HCT116 (cell line): ENCODE results near the gene HMCN1. TPM values are rescaled to one million over a fixed set of nuclear protein-coding genes. Genes with fewer than 3 reads are reported as not detected.
A peak's percentile ranks its signal among the peaks of the same experiment; 100 is the strongest.

ENCODE experiments used
- ATAC-seq: fragments of 200-7000 bp; cut with Tn5 transposase; 2 replicates; pipeline ENCODE4 v1.9.1; 2020; ENCODE audit warnings: mild to moderate bottlenecking, moderate library complexity
- BruUV-seq: library from RNA; stranded (reverse); fragments of 400-500 nt; replicated peaks from 2 replicates; lab custom pipeline; 2021; lab: Mats Ljungman, UMichigan
- CTCF ChIA-PET: fragments of 300-600 bp; sonication (Branson Sonifier 250); formaldehyde crosslinking; loops from one replicate; lab custom pipeline; 2021; ENCODE audit warnings: antibody characterized with exemption; lab: Charles Lee
- POLR2A ChIA-PET: fragments of 300-600, 350-600 bp; sonication (Branson Sonifier 250); formaldehyde crosslinking; loops from one replicate; lab custom pipeline; 2021; ENCODE audit warnings: antibody characterized with exemption; lab: Charles Lee
- RAD21 ChIA-PET, 2 experiments: fragments of 300-600 bp; sonication (Branson Sonifier 250); formaldehyde crosslinking; loops; one replicate each; lab custom pipeline; 2023; ENCODE audit warnings: low total read pairs in 2 of 2; ENCODE audit not compliant: uncharacterized antibody in 2 of 2, unreplicated experiment in 2 of 2, low non-redundant PET in 1 of 2; lab: Charles Lee
- DNase-seq: peaks from one replicate; pipeline ENCODE4 v3.0.0-alpha.2; 2010; ENCODE audit warnings: low read depth, low spot score
- H2AFZ ChIP-seq: fragments of 200-600 bp; shearing (Covaris generic), sonication (generic); 2 replicates; pipeline ENCODE4 v1.6.1; 2017; ENCODE audit warnings: low read depth, mixed run types, mixed read lengths, antibody characterized with exemption, low read length; ENCODE audit not compliant: poor library complexity, severe bottlenecking
- H3K27ac ChIP-seq: 2 replicates; pipeline ENCODE4 v1.5.1; 2012; ENCODE audit warnings: low read depth, low read length
- H3K27me3 ChIP-seq: fragments of 200-600 bp; sonication (generic); 2 replicates; pipeline ENCODE4 v1.6.1; 2016; ENCODE audit warnings: mixed run types, low read length, mixed read lengths; ENCODE audit not compliant: insufficient read depth
- H3K36me3 ChIP-seq, 2 experiments: fragments of 200-500 bp in 1 of 2; fragments of 200-600 bp in 1 of 2; sonication (Bioruptor generic) in 1 of 2; sonication (generic) in 1 of 2; 2 replicates each; pipeline versions ENCODE4 v1.5.1 to v1.6.1; 2014 to 2016; ENCODE audit warnings: low read length in 2 of 2, inconsistent platforms in 1 of 2, mixed read lengths in 1 of 2, mixed run types in 1 of 2; ENCODE audit not compliant: insufficient read depth in 2 of 2, control insufficient read depth in 1 of 2
- H3K4me1 ChIP-seq, 2 experiments: fragments of 200-600 bp in 1 of 2; sonication (generic) in 1 of 2; 2 replicates each; pipeline versions ENCODE4 v1.5.1 to v1.6.1; 2012 to 2017; ENCODE audit warnings: low read length in 2 of 2, inconsistent platforms in 1 of 2, mild to moderate bottlenecking in 1 of 2, mixed read lengths in 1 of 2, mixed run types in 1 of 2, moderate library complexity in 1 of 2; ENCODE audit not compliant: insufficient read depth in 2 of 2, control insufficient read depth in 1 of 2
- H3K4me2 ChIP-seq: fragments of 200-600 bp; sonication (generic); 2 replicates; pipeline ENCODE4 v1.6.1; 2017; ENCODE audit warnings: mixed run types, low read length, mixed read lengths
- H3K4me3 ChIP-seq, 2 experiments: fragments of 200-600 bp in 1 of 2; sonication (generic) in 1 of 2; replicated peaks in 1 of 2; 2 replicates each; pipeline ENCODE4 v1.5.1; 2011 to 2016; ENCODE audit warnings: low read length in 2 of 2, control low read depth in 1 of 2, low read depth in 1 of 2, mild to moderate bottlenecking in 1 of 2, mixed read lengths in 1 of 2, mixed run types in 1 of 2
- H3K79me2 ChIP-seq: fragments of 200-600 bp; sonication (generic); 2 replicates; pipeline ENCODE4 v1.6.1; 2017; ENCODE audit warnings: mild to moderate bottlenecking, mixed run types, low read length, moderate library complexity, mixed read lengths; ENCODE audit not compliant: insufficient read depth
- H3K9ac ChIP-seq: fragments of 200-600 bp; sonication (generic); 2 replicates; pipeline ENCODE4 v1.6.1; 2016; ENCODE audit warnings: low read length, mixed read lengths
- H3K9me2 ChIP-seq: fragments of 200-600 bp; sonication (generic), shearing (Covaris generic); 2 replicates; pipeline ENCODE4 v1.6.1; 2017; ENCODE audit warnings: mixed run types, mild to moderate bottlenecking, moderate library complexity; ENCODE audit not compliant: insufficient read depth
- H3K9me3 ChIP-seq, 2 experiments: fragments of 200-500 bp in 1 of 2; fragments of 200-600 bp in 1 of 2; sonication (Bioruptor generic) in 1 of 2; sonication (generic) in 1 of 2; 2 replicates each; pipeline ENCODE4 v1.6.1; 2014 to 2017; ENCODE audit warnings: low read length in 2 of 2, mixed read lengths in 2 of 2, inconsistent platforms in 1 of 2, low read depth in 1 of 2, mild to moderate bottlenecking in 1 of 2, mixed run types in 1 of 2, moderate library complexity in 1 of 2; ENCODE audit not compliant: control insufficient read depth in 1 of 2, insufficient read depth in 1 of 2
- H4K20me1 ChIP-seq: fragments of 200-600 bp; sonication (generic), shearing (Covaris generic); 2 replicates; pipeline ENCODE4 v1.6.1; 2017; ENCODE audit warnings: mixed run types, mild to moderate bottlenecking, moderate library complexity; ENCODE audit not compliant: insufficient read depth
- ATF3 ChIP-seq: IDR thresholded peaks from 2 replicates; pipeline ENCODE4 v1.6.1; 2012
- CEBPB ChIP-seq: IDR thresholded peaks from 2 replicates; pipeline ENCODE4 v1.6.1; 2012; ENCODE audit warnings: low read depth
- CTCF ChIP-seq, 3 experiments: fragments of 200-600 bp in 1 of 3; sonication (generic) in 1 of 3; IDR thresholded peaks in 2 of 3; conservative IDR thresholded peaks in 1 of 3; 2 replicates each; pipeline ENCODE4 v1.5.1; 2012 to 2017; ENCODE audit warnings: low read depth in 2 of 3, low read length in 2 of 3, antibody characterized with exemption in 1 of 3, borderline replicate concordance in 1 of 3, control low read depth in 1 of 3, mild to moderate bottlenecking in 1 of 3, mixed read lengths in 1 of 3, mixed run types in 1 of 3, moderate library complexity in 1 of 3; ENCODE audit not compliant: insufficient read depth in 1 of 3
- EGR1 ChIP-seq: IDR thresholded peaks from 2 replicates; pipeline ENCODE4 v1.6.1; 2012; ENCODE audit warnings: low read depth
- EZH2 ChIP-seq: fragments of 200-600 bp; sonication (generic); IDR thresholded peaks from 2 replicates; pipeline ENCODE4 v1.6.1; 2017; ENCODE audit warnings: antibody characterized with exemption, mixed run types
- EZH2phosphoT487 ChIP-seq: fragments of 200-600 bp; IDR thresholded peaks from 2 replicates; pipeline ENCODE4 v1.6.1; 2018; ENCODE audit warnings: antibody characterized with exemption, borderline replicate concordance
- JUND ChIP-seq: IDR thresholded peaks from 2 replicates; pipeline ENCODE4 v1.6.1; 2012
- MAX ChIP-seq: IDR thresholded peaks from 2 replicates; pipeline ENCODE4 v1.6.1; 2012
- POLR2A ChIP-seq: IDR thresholded peaks from 2 replicates; pipeline ENCODE4 v1.7.0; 2011; ENCODE audit warnings: borderline replicate concordance; ENCODE audit not compliant: insufficient read depth, insufficient read length; ENCODE audit errors: extremely low read depth
- RAD21 ChIP-seq: IDR thresholded peaks from 2 replicates; pipeline ENCODE4 v1.6.1; 2012; ENCODE audit warnings: low read depth, mild to moderate bottlenecking
- SP1 ChIP-seq: IDR thresholded peaks from 2 replicates; pipeline ENCODE4 v1.6.1; 2012; ENCODE audit warnings: low read depth
- YY1 ChIP-seq: IDR thresholded peaks from 2 replicates; pipeline ENCODE4 v1.6.1; 2011; ENCODE audit warnings: low read length, low read depth, moderate library complexity, mild to moderate bottlenecking; ENCODE audit not compliant: insufficient replicate concordance; ENCODE audit errors: extremely low read depth
- ZBTB33 ChIP-seq: IDR thresholded peaks from 2 replicates; pipeline ENCODE4 v1.6.1; 2011; ENCODE audit warnings: mild to moderate bottlenecking, low read length, moderate library complexity; ENCODE audit not compliant: insufficient replicate concordance; ENCODE audit errors: extremely low read depth
- ZNF274 ChIP-seq: fragments of 200-500 bp; sonication (Bioruptor generic); IDR thresholded peaks from 2 replicates; pipeline ENCODE4 v1.6.1; 2014; ENCODE audit warnings: mild to moderate bottlenecking, low read depth, low read length, inconsistent platforms
- intact Hi-C: fragments of 100-400 bp; cut with micrococcal nuclease; formaldehyde crosslinking; loops from 2 replicates; pipeline ENCODE4 v1.10.0; 2022
- total RNA-seq: library from RNA; stranded (reverse); gene quantifications from one replicate; pipeline ENCODE4 v1.2.1, GENCODE V29; 2021; ENCODE audit not compliant: unreplicated experiment

HMCN1 gene
- total RNA-seq, 1 experiment from 2014 or later, result 0.59 TPM

GRCh38 chr1:185894791-185895190 lies 160.6 kb downstream of the HMCN1 start:
- Histone ChIP-seq H3K27me3 (no peaks in the 10 kb centered on the region), H3K9me2 (no peaks in the 10 kb centered on the region), H3K36me3 (no peaks in the 10 kb centered on the region), H3K4me2 (no peak overlapping the region), H3K27ac (no peak overlapping the region), H2AFZ (peak overlapping the region; percentile 14), H3K4me1 (no peaks in the 10 kb centered on the region), H3K79me2 (no peaks in the 10 kb centered on the region), H3K9me3 (no peaks in the 10 kb centered on the region), H3K4me3 (no peak overlapping the region), H3K9ac (no peak overlapping the region), H4K20me1 (no peaks in the 10 kb centered on the region)
- intact Hi-C loops, result no loop called here
- ATAC-seq (no peak), DNase-seq (no peak)
- TF ChIP-seq MAX, result no peak
- no peak for TF ChIP-seq CEBPB
- no peak for TF ChIP-seq RAD21
- TF ChIP-seq EZH2phosphoT487, result no peak
- no peak for TF ChIP-seq SP1
- TF ChIP-seq POLR2A, result no peak
- no peak for TF ChIP-seq ZBTB33
- TF ChIP-seq EGR1, result no peak
- TF ChIP-seq EZH2, result no peak
- no peak for TF ChIP-seq YY1
- TF ChIP-seq ATF3, result no peak
- no peak for TF ChIP-seq JUND
- TF ChIP-seq ZNF274, result no peak
- TF ChIP-seq CTCF (IDR thresholded peaks at IDR 0.05 in 2 of 3, conservative IDR thresholded peaks at IDR 0.05 in 1 of 3; ENCODE audit: borderline replicate concordance in 1 of 3, insufficient read depth in 1 of 3, low read depth in 2 of 3, low read length in 2 of 3), result no peak
- no TSS peak for BruUV-seq
- POLR2A ChIA-PET, result no interaction called here
- CTCF ChIA-PET, result no interaction called here
- RAD21 ChIA-PET, result no interaction called here
